ENCODE results near the gene CPA1.

The CPA1 gene

GRCh38 chr7:130426564-130426963 lies 46.3 kb downstream of the CPA1 start:
- DNase-seq (ENCODE audit: low spot score) = no peak

- no peak for DNase-seq (ENCODE audit: low spot score)
Observed at GRCh38 chr7:130429019-130429418, 48.7 kb downstream of the CPA1 start.

GRCh38 chr7:130430115-130430514 lies 49.8 kb downstream of the CPA1 start:
- no peak for DNase-seq (ENCODE audit: low spot score)

- DNase-seq (ENCODE audit: low spot score) = no peak
Observed at GRCh38 chr7:130430841-130431666, 50.8 kb downstream of the CPA1 start.

- DNase-seq (ENCODE audit: low spot score) = no peak
Observed at GRCh38 chr7:130432886-130433285, 52.6 kb downstream of the CPA1 start.

GRCh38 chr7:130433301-130433700 lies 53.0 kb downstream of the CPA1 start:
- no peak for DNase-seq (ENCODE audit: low spot score)

GRCh38 chr7:130435311-130435854 lies 55.1 kb downstream of the CPA1 start:
- DNase-seq (ENCODE audit: low spot score) = no peak

- no peak for DNase-seq (ENCODE audit: low spot score)
Observed at GRCh38 chr7:130436253-130436652, 56.0 kb downstream of the CPA1 start.

Measured in NAMALWA (cell line).